Measurements from ENCODE around the gene ANO1.

Gene ANO1

GRCh38 chr11:70137383-70137782 is 59.3 kb downstream of the ANO1 start:
- DNase-seq (ENCODE audit: low read depth in 2 of 2): no peak

GRCh38 chr11:70138403-70138802 is 60.3 kb downstream of the ANO1 start:
- no peak for DNase-seq (ENCODE audit: low read depth in 2 of 2)

GRCh38 chr11:70139785-70140410 is 61.8 kb downstream of the ANO1 start:
- no peak for DNase-seq (ENCODE audit: low read depth in 2 of 2)

GRCh38 chr11:70140711-70141485 is 62.8 kb downstream of the ANO1 start:
- DNase-seq (ENCODE audit: low read depth in 2 of 2): no peak

- DNase-seq (ENCODE audit: low read depth in 2 of 2): no peak
These were observed 63.5 kb downstream of the ANO1 start for GRCh38 chr11:70141486-70142220.

GRCh38 chr11:70142221-70142875 is 64.2 kb downstream of the ANO1 start:
- no peak for DNase-seq (ENCODE audit: low read depth in 2 of 2)

- DNase-seq (ENCODE audit: low read depth in 2 of 2): no peak
These were observed 66.1 kb downstream of the ANO1 start for GRCh38 chr11:70144262-70144661.

- no peak for DNase-seq (ENCODE audit: low read depth in 2 of 2)
These were observed 67.0 kb downstream of the ANO1 start for GRCh38 chr11:70145071-70145470.

- DNase-seq (ENCODE audit: low read depth in 2 of 2): no peak
These were observed 67.7 kb downstream of the ANO1 start for GRCh38 chr11:70145841-70146240.

GRCh38 chr11:70146299-70146698 is 68.2 kb downstream of the ANO1 start:
- DNase-seq (ENCODE audit: low read depth in 2 of 2): no peak

- DNase-seq (ENCODE audit: low read depth in 2 of 2): no peak
These were observed 68.9 kb downstream of the ANO1 start for GRCh38 chr11:70146895-70147520.

- no peak for DNase-seq (ENCODE audit: low read depth in 2 of 2)
These were observed 69.6 kb downstream of the ANO1 start for GRCh38 chr11:70147668-70148067.

- no peak for DNase-seq (ENCODE audit: low read depth in 2 of 2)
These were observed 73.6 kb downstream of the ANO1 start for GRCh38 chr11:70151671-70152070.

GRCh38 chr11:70153133-70153727 is 75.1 kb downstream of the ANO1 start:
- DNase-seq (ENCODE audit: low read depth in 2 of 2): no peak

GRCh38 chr11:70155386-70155785 is 77.3 kb downstream of the ANO1 start:
- DNase-seq (ENCODE audit: low read depth in 2 of 2): no peak

GRCh38 chr11:70156291-70157037 is 78.3 kb downstream of the ANO1 start:
- DNase-seq (ENCODE audit: low read depth in 2 of 2): no peak

GRCh38 chr11:70158201-70158600 is 80.1 kb downstream of the ANO1 start:
- no peak for DNase-seq (ENCODE audit: low read depth in 2 of 2)

GRCh38 chr11:70158757-70159389 is 80.8 kb downstream of the ANO1 start:
- DNase-seq (ENCODE audit: low read depth in 2 of 2): no peak

- no peak for DNase-seq (ENCODE audit: low read depth in 2 of 2)
These were observed 81.8 kb downstream of the ANO1 start for GRCh38 chr11:70159627-70160570.

Data from stimulated activated CD8-positive, alpha-beta memory T cell treated with anti-CD3 and anti-CD28 coated beads, Interleukin-7, amount 100 ng/mL, for 1 hour (primary cell).